ENCODE data around the gene TEX30.

GRCh38 chr13:102799426-102800144 is 26.0 kb upstream of the TEX30 start:
- TF ChIP-seq, protein P1, sequence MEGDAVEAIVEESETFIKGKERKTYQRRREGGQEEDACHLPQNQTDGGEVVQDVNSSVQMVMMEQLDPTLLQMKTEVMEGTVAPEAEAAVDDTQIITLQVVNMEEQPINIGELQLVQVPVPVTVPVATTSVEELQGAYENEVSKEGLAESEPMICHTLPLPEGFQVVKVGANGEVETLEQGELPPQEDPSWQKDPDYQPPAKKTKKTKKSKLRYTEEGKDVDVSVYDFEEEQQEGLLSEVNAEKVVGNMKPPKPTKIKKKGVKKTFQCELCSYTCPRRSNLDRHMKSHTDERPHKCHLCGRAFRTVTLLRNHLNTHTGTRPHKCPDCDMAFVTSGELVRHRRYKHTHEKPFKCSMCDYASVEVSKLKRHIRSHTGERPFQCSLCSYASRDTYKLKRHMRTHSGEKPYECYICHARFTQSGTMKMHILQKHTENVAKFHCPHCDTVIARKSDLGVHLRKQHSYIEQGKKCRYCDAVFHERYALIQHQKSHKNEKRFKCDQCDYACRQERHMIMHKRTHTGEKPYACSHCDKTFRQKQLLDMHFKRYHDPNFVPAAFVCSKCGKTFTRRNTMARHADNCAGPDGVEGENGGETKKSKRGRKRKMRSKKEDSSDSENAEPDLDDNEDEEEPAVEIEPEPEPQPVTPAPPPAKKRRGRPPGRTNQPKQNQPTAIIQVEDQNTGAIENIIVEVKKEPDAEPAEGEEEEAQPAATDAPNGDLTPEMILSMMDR (IDR thresholded peaks at IDR 0.05; ENCODE audit: insufficient read depth, low read length, poor library complexity, severe bottlenecking): no peak
- no peak for TF ChIP-seq EZH2phosphoT487 (conservative IDR thresholded peaks at IDR 0.05; ENCODE audit: low read length)

All from SU-DHL-6 (cell line).